ENCODE results near the gene TACR2.

DNA sequence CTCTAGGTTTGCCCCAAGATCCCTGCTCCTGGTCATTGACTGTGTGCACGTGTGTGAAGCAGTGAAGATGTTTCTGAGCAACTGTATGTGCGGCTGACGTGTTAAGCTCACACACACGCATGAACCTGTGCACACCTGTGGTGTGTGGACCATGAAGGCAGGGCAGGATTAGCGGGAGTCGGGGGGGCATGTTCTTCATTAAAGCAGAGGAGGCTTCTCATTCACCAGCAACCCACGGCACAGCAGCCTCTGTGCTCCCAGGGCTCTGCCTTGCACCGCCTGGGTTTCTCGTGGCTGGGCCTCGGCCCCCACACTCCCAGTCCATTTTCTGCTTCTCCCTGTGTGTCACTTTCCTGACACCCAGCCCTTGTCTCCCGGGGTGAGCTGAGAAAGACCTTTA, 824 bp upstream of the TACR2 start:
- no peak for TF ChIP-seq EZH2 (IDR thresholded peaks at IDR 0.05; ENCODE audit: low read length, missing control alignments)
- TF ChIP-seq, protein P1, sequence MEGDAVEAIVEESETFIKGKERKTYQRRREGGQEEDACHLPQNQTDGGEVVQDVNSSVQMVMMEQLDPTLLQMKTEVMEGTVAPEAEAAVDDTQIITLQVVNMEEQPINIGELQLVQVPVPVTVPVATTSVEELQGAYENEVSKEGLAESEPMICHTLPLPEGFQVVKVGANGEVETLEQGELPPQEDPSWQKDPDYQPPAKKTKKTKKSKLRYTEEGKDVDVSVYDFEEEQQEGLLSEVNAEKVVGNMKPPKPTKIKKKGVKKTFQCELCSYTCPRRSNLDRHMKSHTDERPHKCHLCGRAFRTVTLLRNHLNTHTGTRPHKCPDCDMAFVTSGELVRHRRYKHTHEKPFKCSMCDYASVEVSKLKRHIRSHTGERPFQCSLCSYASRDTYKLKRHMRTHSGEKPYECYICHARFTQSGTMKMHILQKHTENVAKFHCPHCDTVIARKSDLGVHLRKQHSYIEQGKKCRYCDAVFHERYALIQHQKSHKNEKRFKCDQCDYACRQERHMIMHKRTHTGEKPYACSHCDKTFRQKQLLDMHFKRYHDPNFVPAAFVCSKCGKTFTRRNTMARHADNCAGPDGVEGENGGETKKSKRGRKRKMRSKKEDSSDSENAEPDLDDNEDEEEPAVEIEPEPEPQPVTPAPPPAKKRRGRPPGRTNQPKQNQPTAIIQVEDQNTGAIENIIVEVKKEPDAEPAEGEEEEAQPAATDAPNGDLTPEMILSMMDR (conservative IDR thresholded peaks at IDR 0.05 in 1 of 2, IDR thresholded peaks at IDR 0.05 in 1 of 2; ENCODE audit: low read depth in 1 of 2, low read length in 2 of 2) = no peak
